Right lobe of liver (tissue), 6 donors: ENCODE data around the gene EIF2B2. TPM values are rescaled to one million over a fixed set of nuclear protein-coding genes. Genes with fewer than 3 reads are reported as not detected.

Experiments
- ATAC-seq, 4 donors: fragments of 200-7000 bp; cut with Tn5 transposase; one replicate each; pipeline ENCODE4 v1.9.1; 2020; ENCODE audit warnings: mild to moderate bottlenecking in 4 of 4, moderate library complexity in 4 of 4
- DNase-seq, 3 donors: peaks; one replicate each; pipeline ENCODE4 v3.0.0-alpha.2; 2020
- H3K27ac ChIP-seq, 3 donors: fragments of 200-600 bp; one replicate each; pipeline ENCODE4 v1.8.0; 2022
- H3K27me3 ChIP-seq, 2 donors: fragments of 200-600 bp; one replicate each; pipeline ENCODE4 v1.8.0; 2022
- H3K36me3 ChIP-seq, 4 donors: fragments of 200-600 bp; sonication (generic) in 1 of 4; one replicate each; pipeline versions ENCODE4 v1.5.1 to v1.8.0; 2017 to 2022; ENCODE audit warnings: control low read depth in 1 of 4
- H3K4me1 ChIP-seq, 4 donors: fragments of 200-600 bp; sonication (generic) in 1 of 4; one replicate each; pipeline versions ENCODE4 v1.5.1 to v1.8.0; 2017 to 2022; ENCODE audit warnings: control low read depth in 1 of 4
- H3K4me3 ChIP-seq, 3 donors: fragments of 200-600 bp; one replicate each; pipeline ENCODE4 v1.8.0; 2022
- H3K9me3 ChIP-seq, 4 donors: fragments of 200-600 bp; sonication (generic) in 1 of 4; one replicate each; pipeline versions ENCODE4 v1.5.1 to v1.8.0; 2017 to 2022; ENCODE audit warnings: control low read depth in 1 of 4
- POLR2A ChIP-seq: fragments of 450-650 bp; IDR thresholded peaks from one replicate; pipeline ENCODE4 v1.6.1; 2017; ENCODE audit warnings: antibody characterized with exemption, mild to moderate bottlenecking
- WGBS: methylation state at CpG from one replicate; pipeline ENCODE4 v1.1.6; 2018; ENCODE audit warnings: low coverage, low lambda C conversion rate; ENCODE audit not compliant: insufficient coverage; ENCODE audit errors: missing lambda C conversion rate; 5-methylcytosine and 5-hydroxymethylcytosine counted together
- intact Hi-C, 2 donors: fragments of 100-400 bp; cut with DNase I; formaldehyde crosslinking; loops; one replicate each; pipeline versions ENCODE4 v1.11.2 to v1.14.1; 2022
- total RNA-seq, 6 experiments: library from RNA; depleted of rRNA in 2 of 6; stranded (reverse); fragments of >200 nt in 2 of 6; fragmentation: NEBNext Ultra II Directional in 3 of 6; extraction: Animal tissue kit (Norgen Biotek cat#: 25700) in 3 of 6; gene quantifications; one replicate each; pipeline versions ENCODE4 v1.1.0 to v1.2.4, GENCODE V29; 2016 to 2023
- TF ChIP-seq, protein P1 (sequence below), 4 donors: fragments of 200-600 bp in 3 of 4; fragments of 450-650 bp in 1 of 4; IDR thresholded peaks; one replicate each; pipeline versions ENCODE4 v1.5.1 to v1.8.0; 2016 to 2022; ENCODE audit warnings: antibody characterized with exemption in 4 of 4, mild to moderate bottlenecking in 2 of 4
- donor health status: DM: no; HTN: yes; CAD: no.
- donor health status: DM: no; HTN: no; CAD: no.
- donor health status: DM: no; HTN: no; CAD: no.
- donor health status: DM: no; HTN: yes; CAD: no.
- donor health status: DM: no; HTN: yes; CAD: no.

EIF2B2 gene
- total RNA-seq, 6 experiments from 2014 or later: 16.1 to 37.5 (median 20.1) TPM

DNA sequence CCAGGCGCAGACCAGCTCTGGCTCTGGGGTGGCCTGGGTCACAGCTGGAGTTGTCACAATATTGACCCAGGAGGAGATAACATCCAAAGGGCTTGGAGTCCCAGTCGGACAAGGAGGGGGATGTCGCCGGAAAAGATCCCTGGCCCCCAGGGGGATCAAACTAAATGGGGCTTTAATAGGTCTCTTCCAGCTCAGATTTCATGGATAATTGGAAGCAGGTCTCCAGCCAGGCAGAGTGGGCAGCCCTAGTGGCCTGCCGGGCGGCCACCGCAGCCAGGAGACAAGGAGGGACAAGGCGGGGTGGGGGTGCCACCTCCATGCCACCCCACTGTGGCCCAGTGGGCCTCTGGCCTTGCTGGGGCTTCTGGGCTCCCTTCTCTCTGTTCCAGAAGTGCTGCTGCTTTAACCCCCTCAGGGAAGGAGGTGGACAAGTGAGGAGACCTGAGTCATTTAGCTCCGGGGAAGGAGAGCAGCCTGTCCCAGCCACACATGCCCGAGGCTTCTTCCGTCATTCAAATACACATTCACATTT, 24.2 kb upstream of the EIF2B2 start:
- Histone ChIP-seq H3K9me3 (no peaks in the 10 kb centered on the region), H3K4me3 (no peak overlapping the region), H3K27me3 (no peaks in the 10 kb centered on the region), H3K36me3 (no peaks in the 10 kb centered on the region), H3K27ac (no peak overlapping the region), H3K4me1 (no peaks in the 10 kb centered on the region)
- no peak for ATAC-seq
- intact Hi-C loops: no loop called here
- no peak for TF ChIP-seq POLR2A
- TF ChIP-seq, protein P1, sequence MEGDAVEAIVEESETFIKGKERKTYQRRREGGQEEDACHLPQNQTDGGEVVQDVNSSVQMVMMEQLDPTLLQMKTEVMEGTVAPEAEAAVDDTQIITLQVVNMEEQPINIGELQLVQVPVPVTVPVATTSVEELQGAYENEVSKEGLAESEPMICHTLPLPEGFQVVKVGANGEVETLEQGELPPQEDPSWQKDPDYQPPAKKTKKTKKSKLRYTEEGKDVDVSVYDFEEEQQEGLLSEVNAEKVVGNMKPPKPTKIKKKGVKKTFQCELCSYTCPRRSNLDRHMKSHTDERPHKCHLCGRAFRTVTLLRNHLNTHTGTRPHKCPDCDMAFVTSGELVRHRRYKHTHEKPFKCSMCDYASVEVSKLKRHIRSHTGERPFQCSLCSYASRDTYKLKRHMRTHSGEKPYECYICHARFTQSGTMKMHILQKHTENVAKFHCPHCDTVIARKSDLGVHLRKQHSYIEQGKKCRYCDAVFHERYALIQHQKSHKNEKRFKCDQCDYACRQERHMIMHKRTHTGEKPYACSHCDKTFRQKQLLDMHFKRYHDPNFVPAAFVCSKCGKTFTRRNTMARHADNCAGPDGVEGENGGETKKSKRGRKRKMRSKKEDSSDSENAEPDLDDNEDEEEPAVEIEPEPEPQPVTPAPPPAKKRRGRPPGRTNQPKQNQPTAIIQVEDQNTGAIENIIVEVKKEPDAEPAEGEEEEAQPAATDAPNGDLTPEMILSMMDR (IDR thresholded peaks at IDR 0.05): no peak
- DNase-seq: peak in 1 of 3 donors; percentile 15
- WGBS: 74% methylated on average over 6 of the region's 11 CpGs

DNA sequence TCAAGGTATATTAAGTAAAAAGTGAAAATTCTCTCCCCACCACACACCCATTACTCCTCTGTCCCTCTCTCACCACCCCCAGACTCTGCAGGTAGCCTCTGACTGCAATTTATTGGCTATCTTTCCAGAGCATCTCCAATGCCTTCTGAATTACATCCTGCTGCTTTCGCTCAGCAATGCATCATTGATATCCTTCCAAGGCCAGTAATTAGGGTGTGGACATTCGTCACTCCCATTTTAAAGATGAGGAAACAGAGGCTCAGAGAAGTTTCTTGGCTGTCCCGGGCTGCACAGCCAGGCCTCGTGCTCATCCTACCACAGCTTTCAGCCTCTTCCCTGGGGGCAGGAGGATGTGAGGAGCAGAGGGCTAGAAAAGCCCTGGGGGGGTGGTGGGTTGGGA, 23.7 kb upstream of the EIF2B2 start:
- DNase-seq (no peak), ATAC-seq (no peak)
- no peaks in the 10 kb centered on the region for H3K27me3 ChIP-seq
- no peaks in the 10 kb centered on the region for H3K36me3 ChIP-seq
- intact Hi-C loops: no loop called here
- TF ChIP-seq, protein P1 (IDR thresholded peaks at IDR 0.05): no peak
- no peak for TF ChIP-seq POLR2A
- no peak overlapping the region for H3K4me3 ChIP-seq
- WGBS: 69% methylated on average over 4 of the region's 4 CpGs
- H3K27ac ChIP-seq: no peak overlapping the region
- no peaks in the 10 kb centered on the region for H3K9me3 ChIP-seq
- no peaks in the 10 kb centered on the region for H3K4me1 ChIP-seq

DNA sequence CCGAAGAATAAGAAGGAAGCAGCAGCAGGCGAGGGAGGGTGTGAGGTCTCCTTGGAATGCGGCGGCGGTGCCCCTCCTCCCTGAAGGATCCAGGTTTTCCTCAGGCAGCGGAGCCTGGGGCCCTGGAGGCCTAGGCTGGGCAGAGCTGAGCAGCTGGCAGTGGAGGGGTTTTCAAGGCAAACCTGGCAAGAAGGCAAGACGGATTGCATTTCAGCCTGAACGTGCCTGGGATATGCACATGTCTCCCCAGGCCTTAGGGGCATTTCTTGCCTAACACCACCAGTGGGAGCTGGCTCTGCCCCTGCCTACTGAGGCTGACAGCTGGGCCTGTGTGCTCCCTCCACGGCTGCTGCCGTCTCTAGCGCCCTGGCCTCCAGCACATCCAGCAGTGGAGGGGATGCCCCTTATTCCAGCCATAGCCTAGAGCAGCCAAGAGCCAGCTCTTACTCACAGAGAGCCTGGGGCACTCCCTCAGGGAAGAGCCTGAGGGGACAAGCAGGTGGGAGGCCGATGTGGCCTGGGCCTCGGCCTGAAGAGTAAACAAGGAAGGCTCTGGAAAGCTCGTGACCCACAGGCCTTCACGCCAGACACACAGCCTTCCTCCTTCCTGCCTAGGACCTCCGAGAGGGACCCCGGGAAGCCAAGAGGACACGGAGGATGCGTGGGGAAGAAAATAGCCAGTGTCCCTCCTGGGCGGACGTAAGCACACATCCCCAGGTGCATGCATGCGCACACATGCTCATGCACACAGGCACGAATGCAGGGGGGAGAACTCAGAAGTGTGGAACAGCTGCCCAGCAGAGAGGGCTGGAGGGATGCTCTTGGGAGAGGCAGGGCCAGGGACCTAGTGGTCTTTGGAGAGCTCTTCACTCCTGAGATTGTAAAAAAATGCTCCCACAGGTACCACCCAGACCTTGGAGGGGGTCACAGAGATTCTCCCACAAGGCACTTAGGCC, 23.0 kb upstream of the EIF2B2 start:
- no peaks in the 10 kb centered on the region for H3K27me3 ChIP-seq
- TF ChIP-seq, protein P1 (IDR thresholded peaks at IDR 0.05): no peak
- TF ChIP-seq POLR2A: no peak
- no peak overlapping the region for H3K27ac ChIP-seq
- DNase-seq (peak in 1 of 3 donors; percentile 38), ATAC-seq (no peak)
- H3K9me3 ChIP-seq: no peaks in the 10 kb centered on the region
- intact Hi-C loops: no loop called here
- no peak overlapping the region for H3K4me3 ChIP-seq
- H3K36me3 ChIP-seq: no peaks in the 10 kb centered on the region
- 67% methylated on average over 8 of the region's 23 CpGs for WGBS
- no peaks in the 10 kb centered on the region for H3K4me1 ChIP-seq

DNA sequence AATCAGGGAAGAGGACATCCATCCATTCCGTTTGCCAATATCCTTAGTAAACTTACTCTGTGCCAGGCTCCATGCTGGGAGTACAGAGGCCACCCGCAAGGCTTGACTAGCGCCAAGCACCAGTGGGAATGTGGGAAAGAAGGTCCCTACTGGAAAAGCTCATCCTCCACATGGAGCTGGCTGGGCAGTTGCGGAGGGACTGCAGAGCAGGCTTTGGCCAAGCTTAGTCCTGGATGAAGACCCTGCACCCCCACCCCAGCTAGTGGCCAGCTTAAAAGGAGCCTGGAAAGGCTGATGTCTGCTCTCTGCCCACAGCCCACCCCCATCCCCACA, 22.4 kb upstream of the EIF2B2 start:
- Histone ChIP-seq H3K27ac (no peak overlapping the region), H3K36me3 (no peaks in the 10 kb centered on the region), H3K27me3 (no peaks in the 10 kb centered on the region), H3K4me1 (no peaks in the 10 kb centered on the region), H3K4me3 (no peak overlapping the region), H3K9me3 (no peaks in the 10 kb centered on the region)
- WGBS: 70% methylated on average over 3 of the region's 4 CpGs
- TF ChIP-seq POLR2A: no peak
- TF ChIP-seq, protein P1 (IDR thresholded peaks at IDR 0.05): no peak
- peak in 1 of 4 donors; percentile 32 for ATAC-seq
- intact Hi-C loops: no loop called here
- peak in 1 of 3 donors; percentile 26 for DNase-seq
